ENCODE measurements around the gene TMED4. TPM values are rescaled to one million over a fixed set of nuclear protein-coding genes. Genes with fewer than 3 reads are reported as not detected.

The TMED4 gene
- total RNA-seq, 1 experiment from 2014 or later: 49.7 TPM

DNA sequence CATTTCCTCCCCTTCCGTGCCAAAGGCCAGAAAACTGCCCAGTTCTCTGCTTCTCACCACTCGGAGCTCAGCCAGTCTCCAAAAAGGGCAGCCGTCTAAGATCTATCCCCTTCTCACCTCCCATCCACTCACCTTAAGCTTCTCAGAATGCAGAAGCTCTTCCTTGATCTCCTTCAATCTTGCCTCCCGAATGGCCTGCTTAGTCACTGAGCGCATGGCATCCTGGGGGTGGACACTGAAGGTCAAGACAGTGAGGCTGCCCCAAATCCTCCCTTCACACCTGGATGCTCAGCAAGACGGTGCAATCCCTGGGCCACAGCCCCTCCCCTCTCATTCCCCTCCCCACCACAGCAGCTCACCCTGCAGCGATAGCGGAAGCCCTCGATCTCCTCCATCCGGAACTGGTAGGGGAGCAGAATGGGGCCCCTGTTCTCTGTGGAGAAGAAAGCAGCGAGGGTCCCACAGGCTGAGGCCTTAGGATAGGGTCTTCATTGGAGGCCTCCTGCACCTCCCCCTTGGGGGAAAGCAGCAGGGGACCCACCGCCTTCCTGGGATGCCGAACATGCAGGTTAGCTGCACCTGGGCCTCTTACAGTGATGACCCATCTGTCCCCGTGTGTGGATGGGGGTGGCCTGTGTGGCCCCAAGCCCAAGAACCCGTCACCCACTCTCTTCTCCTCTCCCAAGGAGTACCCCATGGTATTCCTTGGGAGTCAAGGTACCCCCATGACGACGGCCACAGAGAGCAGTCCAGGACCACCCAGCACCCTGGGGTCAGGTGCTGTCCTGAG, 13.1 kb downstream of the TMED4 start:
- no TSS peak for BruUV-seq (replicated peaks)
- TF ChIP-seq, protein P1, sequence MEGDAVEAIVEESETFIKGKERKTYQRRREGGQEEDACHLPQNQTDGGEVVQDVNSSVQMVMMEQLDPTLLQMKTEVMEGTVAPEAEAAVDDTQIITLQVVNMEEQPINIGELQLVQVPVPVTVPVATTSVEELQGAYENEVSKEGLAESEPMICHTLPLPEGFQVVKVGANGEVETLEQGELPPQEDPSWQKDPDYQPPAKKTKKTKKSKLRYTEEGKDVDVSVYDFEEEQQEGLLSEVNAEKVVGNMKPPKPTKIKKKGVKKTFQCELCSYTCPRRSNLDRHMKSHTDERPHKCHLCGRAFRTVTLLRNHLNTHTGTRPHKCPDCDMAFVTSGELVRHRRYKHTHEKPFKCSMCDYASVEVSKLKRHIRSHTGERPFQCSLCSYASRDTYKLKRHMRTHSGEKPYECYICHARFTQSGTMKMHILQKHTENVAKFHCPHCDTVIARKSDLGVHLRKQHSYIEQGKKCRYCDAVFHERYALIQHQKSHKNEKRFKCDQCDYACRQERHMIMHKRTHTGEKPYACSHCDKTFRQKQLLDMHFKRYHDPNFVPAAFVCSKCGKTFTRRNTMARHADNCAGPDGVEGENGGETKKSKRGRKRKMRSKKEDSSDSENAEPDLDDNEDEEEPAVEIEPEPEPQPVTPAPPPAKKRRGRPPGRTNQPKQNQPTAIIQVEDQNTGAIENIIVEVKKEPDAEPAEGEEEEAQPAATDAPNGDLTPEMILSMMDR (IDR thresholded peaks at IDR 0.05; ENCODE audit: unreplicated experiment): no peak
- Mint-ChIP-seq H3K36me3 (ENCODE audit: insufficient read depth, unreplicated experiment) (peaks cover 83% of the 10 kb centered on the region), H3K4me1 (ENCODE audit: insufficient read depth, unreplicated experiment) (peaks cover 10% of the 10 kb centered on the region), H3K4me3 (ENCODE audit: unreplicated experiment) (no peak overlapping the region), H3K9me3 (ENCODE audit: unreplicated experiment) (no peaks in the 10 kb centered on the region), H3K27ac (ENCODE audit: low read depth, unreplicated experiment) (no peak overlapping the region), H3K27me3 (ENCODE audit: insufficient read depth, unreplicated experiment) (no peaks in the 10 kb centered on the region)
- no peak for DNase-seq (ENCODE audit: unreplicated experiment)
- POLR2A ChIA-PET: interaction anchor here (0.6 to 0.9 kb wide), 3 partner anchors 11 to 228 kb away, joined by 3 read pairs; no protein-coding TSS in a partner anchor
- CTCF ChIA-PET: interaction anchor here (0.5 to 2.6 kb wide), 8 partner anchors 8 to 458 kb away, joined by 3 to 10 read pairs (median 4); no protein-coding TSS in a partner anchor
- intact Hi-C loops (cut with micrococcal nuclease): no loop called here

DNA sequence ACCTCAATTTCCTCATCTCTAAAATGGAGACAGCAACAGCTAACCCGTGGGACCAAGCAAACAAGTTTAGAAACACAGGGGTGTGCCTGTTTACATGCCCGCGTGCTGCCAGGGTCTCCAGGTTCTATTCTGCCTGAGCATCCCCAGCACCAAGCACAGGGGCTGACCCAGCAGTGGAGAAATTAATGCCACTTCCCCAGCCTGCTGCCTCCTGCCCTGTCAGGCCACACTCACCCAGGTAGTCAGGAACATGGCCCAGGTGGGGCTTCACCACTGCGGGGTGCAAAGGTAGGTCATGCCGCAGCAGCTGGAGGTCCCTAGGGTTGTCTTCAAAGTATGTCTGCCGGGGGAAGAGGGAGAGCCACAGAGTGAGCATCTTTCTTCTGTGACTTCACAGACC, 14.1 kb downstream of the TMED4 start:
- ChIA-PET CTCF (interaction anchor here (0.6 to 4.6 kb wide), 7 partner anchors 20 to 326 kb away, joined by 3 to 43 read pairs (median 5); partner anchors contain the start of gene NUDCD3), POLR2A (interaction anchor here (0.6 to 1.4 kb wide), 3 partner anchors 18 to 229 kb away, joined by 3 to 4 read pairs (median 3); partner anchors contain the start of gene NUDCD3)
- Mint-ChIP-seq H3K4me1 (ENCODE audit: insufficient read depth, unreplicated experiment) (peaks cover 15% of the 10 kb centered on the region), H3K27ac (ENCODE audit: low read depth, unreplicated experiment) (no peak overlapping the region), H3K4me3 (ENCODE audit: unreplicated experiment) (no peak overlapping the region), H3K9me3 (ENCODE audit: unreplicated experiment) (no peaks in the 10 kb centered on the region), H3K27me3 (ENCODE audit: insufficient read depth, unreplicated experiment) (no peaks in the 10 kb centered on the region), H3K36me3 (ENCODE audit: insufficient read depth, unreplicated experiment) (peaks cover 82% of the 10 kb centered on the region)
- intact Hi-C loops (cut with micrococcal nuclease): no loop called here
- DNase-seq (ENCODE audit: unreplicated experiment): no peak
- TF ChIP-seq, protein P1 (IDR thresholded peaks at IDR 0.05; ENCODE audit: unreplicated experiment): no peak
- BruUV-seq (replicated peaks): no TSS peak

DNA sequence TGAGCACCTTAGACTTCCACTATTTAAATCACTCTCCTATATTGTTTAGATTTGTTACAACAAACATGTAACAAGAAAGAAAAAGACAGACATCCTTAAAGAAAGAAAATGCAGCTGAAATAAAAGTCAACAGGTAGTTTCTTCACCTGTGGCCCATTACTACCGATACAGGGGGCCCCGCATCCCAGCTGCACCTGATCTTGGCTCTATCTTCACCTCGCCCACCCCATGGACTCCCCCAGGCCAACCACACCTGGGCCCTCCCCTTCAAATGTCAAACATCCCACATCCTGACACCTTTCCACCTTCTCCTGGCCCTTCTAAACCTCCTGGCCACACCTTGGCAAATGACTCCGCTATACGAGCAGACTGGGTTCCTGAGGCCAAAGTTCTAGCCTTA, 15.4 kb downstream of the TMED4 start:
- H3K27me3 Mint-ChIP-seq (ENCODE audit: insufficient read depth, unreplicated experiment): no peaks in the 10 kb centered on the region
- no peak for DNase-seq (ENCODE audit: unreplicated experiment)
- ChIA-PET POLR2A (interaction anchor here (0.6 to 1.4 kb wide), 2 partner anchors 77 to 299 kb away, joined by 3 to 4 read pairs; partner anchors contain the start of gene NUDCD3), CTCF (interaction anchor here (0.9 to 4.6 kb wide), 8 partner anchors 16 to 170 kb away, joined by 3 to 43 read pairs (median 10); partner anchors contain the start of gene NUDCD3)
- H3K4me1 Mint-ChIP-seq (ENCODE audit: insufficient read depth, unreplicated experiment): peaks cover 16% of the 10 kb centered on the region
- H3K27ac Mint-ChIP-seq (ENCODE audit: low read depth, unreplicated experiment): no peak overlapping the region
- peaks cover 70% of the 10 kb centered on the region for H3K36me3 Mint-ChIP-seq (ENCODE audit: insufficient read depth, unreplicated experiment)
- TF ChIP-seq, protein P1 (IDR thresholded peaks at IDR 0.05; ENCODE audit: unreplicated experiment): no peak
- BruUV-seq (replicated peaks): no TSS peak
- H3K9me3 Mint-ChIP-seq (ENCODE audit: unreplicated experiment): no peaks in the 10 kb centered on the region
- no peak overlapping the region for H3K4me3 Mint-ChIP-seq (ENCODE audit: unreplicated experiment)
- intact Hi-C loops (cut with micrococcal nuclease): no loop called here
